PFSK-1 (cell line): ENCODE data around the gene FCN2.

Source experiments
- POLR2AphosphoS5 ChIP-seq: IDR thresholded peaks from 2 replicates; pipeline ENCODE4 v1.6.1; 2012; ENCODE audit warnings: low read depth, mild to moderate bottlenecking, control low read depth, low read length, moderate library complexity
- SIN3A ChIP-seq: IDR thresholded peaks from 2 replicates; pipeline ENCODE4 v1.6.1; 2012; ENCODE audit warnings: mild to moderate bottlenecking, low read length, moderate library complexity, borderline replicate concordance; ENCODE audit not compliant: insufficient read depth

GRCh38 chr9:134880484-134881312 lies at the start of gene FCN2:
- TF ChIP-seq POLR2AphosphoS5 (no peak), SIN3A (no peak)
